ENCODE measurements around the gene NEK8.
"Not testable (repeated sequence)": the region's sequence is repeated elsewhere in the genome, so short reads cannot be mapped to it uniquely, and the experiment has no call there.

The NEK8 gene

GRCh38 chr17:28707339-28707720 is 21.3 kb upstream of the NEK8 start:
- in situ Hi-C loops (cut with MboI; ENCODE audit: low sequenced_read_pairs) = no loop called here

- in situ Hi-C loops (cut with MboI; ENCODE audit: low sequenced_read_pairs) = no loop called here
These were observed 17.5 kb upstream of the NEK8 start for GRCh38 chr17:28710861-28711722.

- in situ Hi-C loops (cut with MboI; ENCODE audit: low sequenced_read_pairs) = no loop called here
These were observed 16.9 kb upstream of the NEK8 start, which contains the start of gene PROCA1 for GRCh38 chr17:28711723-28712031. PROCA1 (minus strand) TSS chr17:28711888; CDS start chr17:28711660, 228 bp downstream.

- in situ Hi-C loops (cut with MboI; ENCODE audit: low sequenced_read_pairs) = no loop called here
These were observed 16.4 kb upstream of the NEK8 start for GRCh38 chr17:28712032-28712704.

GRCh38 chr17:28712705-28713415 is 15.7 kb upstream of the NEK8 start:
- in situ Hi-C loops (cut with MboI; ENCODE audit: low sequenced_read_pairs) = no loop called here

GRCh38 chr17:28714281-28714680 is 14.3 kb upstream of the NEK8 start:
- in situ Hi-C loops (cut with MboI; ENCODE audit: low sequenced_read_pairs) = no loop called here

GRCh38 chr17:28715217-28715616 is 13.4 kb upstream of the NEK8 start:
- in situ Hi-C loops (cut with MboI; ENCODE audit: low sequenced_read_pairs) = no loop called here

- in situ Hi-C loops (cut with MboI; ENCODE audit: low sequenced_read_pairs) = no loop called here
These were observed 11.6 kb upstream of the NEK8 start for GRCh38 chr17:28716740-28717577.

GRCh38 chr17:28717578-28718332 is 10.8 kb upstream of the NEK8 start, which contains the start of gene RAB34:
RAB34 (minus strand) TSS chr17:28717868; CDS start chr17:28717266, 602 bp downstream.
- in situ Hi-C loops (cut with MboI; ENCODE audit: low sequenced_read_pairs) = no loop called here

- in situ Hi-C loops (cut with MboI; ENCODE audit: low sequenced_read_pairs) = no loop called here
These were observed 10.1 kb upstream of the NEK8 start for GRCh38 chr17:28718333-28719020.

- in situ Hi-C loops (cut with MboI; ENCODE audit: low sequenced_read_pairs) = no loop called here
These were observed 9.6 kb upstream of the NEK8 start for GRCh38 chr17:28719021-28719433.

- in situ Hi-C loops (cut with MboI; ENCODE audit: low sequenced_read_pairs) = no loop called here
These were observed 8.2 kb upstream of the NEK8 start for GRCh38 chr17:28720247-28720996.

- in situ Hi-C loops (cut with MboI; ENCODE audit: low sequenced_read_pairs) = not testable (repeated sequence)
These were observed 7.6 kb upstream of the NEK8 start for GRCh38 chr17:28720997-28721329.

GRCh38 chr17:28722417-28723158 is 6.0 kb upstream of the NEK8 start:
- in situ Hi-C loops (cut with MboI; ENCODE audit: low sequenced_read_pairs) = no loop called here

GRCh38 chr17:28723159-28723835 is 5.3 kb upstream of the NEK8 start:
- in situ Hi-C loops (cut with MboI; ENCODE audit: low sequenced_read_pairs) = no loop called here

- in situ Hi-C loops (cut with MboI; ENCODE audit: low sequenced_read_pairs) = not testable (repeated sequence)
These were observed 4.6 kb upstream of the NEK8 start for GRCh38 chr17:28723836-28724499.
